Endodermal cell (in vitro differentiated cells): ENCODE data around the gene LRRC2. TPM values are rescaled to one million over a fixed set of nuclear protein-coding genes. Genes with fewer than 3 reads are reported as not detected.
"Not testable (repeated sequence)": the region's sequence is repeated elsewhere in the genome, so short reads cannot be mapped to it uniquely, and the experiment has no call there.

ENCODE experiments used
- DNase-seq: peaks from one replicate; pipeline ENCODE4 v3.0.0-alpha.2; 2017
- H3K27ac ChIP-seq: 2 replicates; pipeline ENCODE4 v1.5.1; 2013; ENCODE audit warnings: mild to moderate bottlenecking, low read depth, low read length, moderate library complexity
- H3K27me3 ChIP-seq: 2 replicates; pipeline ENCODE4 v1.6.1; 2013; ENCODE audit warnings: mild to moderate bottlenecking, low read length, moderate library complexity; ENCODE audit not compliant: insufficient read depth, control insufficient read depth, poor library complexity, severe bottlenecking
- H3K36me3 ChIP-seq: 2 replicates; pipeline ENCODE4 v1.7.0; 2013; ENCODE audit warnings: mild to moderate bottlenecking, low read length, moderate library complexity; ENCODE audit not compliant: control insufficient read depth, insufficient read depth
- H3K4me1 ChIP-seq: one replicate; pipeline ENCODE4 v1.7.0; 2013; ENCODE audit warnings: low read length; ENCODE audit not compliant: control insufficient read depth, insufficient read depth
- H3K4me3 ChIP-seq: 2 replicates; pipeline ENCODE4 v1.5.1; 2013; ENCODE audit warnings: mild to moderate bottlenecking, low read length, moderate library complexity
- H3K9ac ChIP-seq: 2 replicates; pipeline ENCODE4 v1.6.1; 2013; ENCODE audit warnings: mild to moderate bottlenecking, low read length, moderate library complexity; ENCODE audit not compliant: poor library complexity, severe bottlenecking; ENCODE audit errors: extremely low read depth
- H3K9me3 ChIP-seq: 2 replicates; pipeline ENCODE4 v1.6.1; 2013; ENCODE audit warnings: mild to moderate bottlenecking, low read length, moderate library complexity; ENCODE audit not compliant: control insufficient read depth
- H3K27ac Mint-ChIP-seq: 2 replicates; pipeline ENCODE4 v1.8.0; 2020; ENCODE audit warnings: mixed read lengths
- H3K27me3 Mint-ChIP-seq: 2 replicates; pipeline ENCODE4 v1.8.0; 2021; ENCODE audit warnings: mild to moderate bottlenecking, mixed read lengths; ENCODE audit not compliant: insufficient read depth
- H3K36me3 Mint-ChIP-seq: 2 replicates; pipeline ENCODE4 v1.8.0; 2020; ENCODE audit warnings: low read depth, mixed read lengths
- H3K4me1 Mint-ChIP-seq: 2 replicates; pipeline ENCODE4 v1.8.0; 2020; ENCODE audit warnings: mixed read lengths
- H3K4me3 Mint-ChIP-seq: 2 replicates; pipeline ENCODE4 v1.8.0; 2020; ENCODE audit warnings: mild to moderate bottlenecking, moderate library complexity, mixed read lengths
- H3K9me3 Mint-ChIP-seq: 2 replicates; pipeline ENCODE4 v1.8.0; 2020; ENCODE audit warnings: mild to moderate bottlenecking, mixed read lengths
- CTCF ChIP-seq: fragments of 200-600 bp; sonication (generic); conservative IDR thresholded peaks from 2 replicates; pipeline ENCODE4 v1.5.0; 2021; ENCODE audit warnings: antibody characterized with exemption, mild to moderate bottlenecking
- WGBS, 2 experiments: methylation state at CpG; one replicate each; pipeline versions ENCODE4 v1.1.5 to v1.1.7; 2013; ENCODE audit warnings: missing lambda C conversion rate in 2 of 2, mixed read lengths in 1 of 2; ENCODE audit not compliant: insufficient coverage in 1 of 2, insufficient read length in 1 of 2; 5-methylcytosine and 5-hydroxymethylcytosine counted together
- total RNA-seq, 2 donors: library from RNA; stranded (reverse); fragmentation: NEBNext Ultra II Directional in 1 of 2; extraction: Animal tissue kit (Norgen Biotek cat#: 25700) in 1 of 2; gene quantifications; 2 replicates in 1 of 2; 3 replicates in 1 of 2; pipeline ENCODE4 v1.2.1, GENCODE V29; 2021

The LRRC2 gene
- total RNA-seq, 2 donors from 2014 or later = 8.9 to 10.2 TPM

DNA sequence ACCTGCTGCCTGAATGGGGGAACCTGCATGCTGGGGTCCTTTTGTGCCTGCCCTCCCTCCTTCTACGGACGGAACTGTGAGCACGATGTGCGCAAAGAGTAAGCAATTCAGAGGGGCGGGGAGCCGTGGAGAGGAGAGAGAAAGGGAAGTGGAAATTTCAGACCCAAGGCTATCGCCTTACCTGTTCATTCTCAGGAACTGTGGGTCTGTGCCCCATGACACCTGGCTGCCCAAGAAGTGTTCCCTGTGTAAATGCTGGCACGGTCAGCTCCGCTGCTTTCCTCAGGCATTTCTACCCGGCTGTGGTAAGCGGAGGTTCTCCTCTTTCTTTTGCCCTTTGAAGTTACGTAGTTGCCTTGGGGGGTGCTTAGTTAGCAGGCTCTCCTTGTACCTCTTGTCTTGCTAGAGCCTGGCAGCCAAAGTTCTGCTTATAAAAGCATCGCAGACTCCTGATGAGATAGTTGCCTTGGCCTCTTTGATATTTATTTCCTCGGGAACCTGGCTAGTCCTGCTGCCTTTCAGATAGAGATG is 13.7 kb upstream of the LRRC2 start:
- Histone ChIP-seq H3K9me3 (peaks cover 12% of the 10 kb centered on the region), H3K9ac (peak overlapping the region; percentile 99), H3K27ac (no peak overlapping the region), H3K4me3 (peak overlapping the region; percentile 99), H3K4me1 (peaks cover 5% of the 10 kb centered on the region), H3K36me3 (peaks cover 59% of the 10 kb centered on the region), H3K27me3 (no peaks in the 10 kb centered on the region)
- WGBS, 2 experiments = 28 to 55% methylated on average over 7 to 14 of the region's 14 CpGs
- H3K27ac Mint-ChIP-seq = peak overlapping the region; percentile 100
- TF ChIP-seq CTCF = no peak
- DNase-seq = no peak
- H3K4me1 Mint-ChIP-seq = peaks cover 42% of the 10 kb centered on the region
- no peaks in the 10 kb centered on the region for H3K27me3 Mint-ChIP-seq
- peak overlapping the region; percentile 97 for H3K4me3 Mint-ChIP-seq
- H3K36me3 Mint-ChIP-seq = peaks cover 67% of the 10 kb centered on the region
- peaks cover 2% of the 10 kb centered on the region for H3K9me3 Mint-ChIP-seq

DNA sequence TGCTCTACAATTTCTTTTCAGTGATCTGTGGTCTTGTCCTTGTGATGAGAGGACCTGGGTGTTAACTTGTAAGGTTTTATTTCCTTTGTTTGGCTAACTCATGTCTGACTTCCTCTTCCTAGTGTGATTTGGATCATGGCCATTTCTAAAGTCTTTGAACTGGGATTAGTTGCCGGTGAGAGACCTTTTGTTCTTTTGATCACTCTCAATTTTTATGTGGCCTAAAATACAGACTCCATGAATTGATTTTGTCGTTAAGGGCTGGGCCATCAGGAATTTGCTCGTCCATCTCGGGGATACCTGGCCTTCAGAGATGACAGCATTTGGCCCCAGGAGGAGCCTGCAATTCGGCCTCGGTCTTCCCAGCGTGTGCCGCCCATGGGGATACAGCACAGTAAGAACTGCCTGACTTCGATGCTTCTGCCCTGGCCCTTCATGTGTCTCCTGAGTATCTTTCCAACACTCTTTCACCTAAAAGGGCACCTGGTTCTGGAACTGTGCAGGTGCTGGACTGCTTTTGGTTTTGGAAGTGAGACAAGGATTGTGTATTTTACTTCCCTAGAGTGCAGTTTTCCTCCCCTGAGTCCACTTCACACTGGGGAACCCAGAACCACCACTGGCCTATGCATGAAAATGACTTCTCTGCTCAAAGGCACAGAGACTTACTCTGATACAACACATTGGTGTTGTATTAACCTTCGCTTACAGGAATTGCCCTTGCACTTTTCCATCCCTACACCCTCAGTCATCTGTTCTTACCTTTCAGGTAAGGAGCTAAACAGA is 13.1 kb upstream of the LRRC2 start:
- Mint-ChIP-seq H3K36me3 (peaks cover 62% of the 10 kb centered on the region), H3K9me3 (peaks cover 2% of the 10 kb centered on the region), H3K4me3 (peak overlapping the region; percentile 97), H3K4me1 (peaks cover 49% of the 10 kb centered on the region), H3K27ac (peak overlapping the region; percentile 100), H3K27me3 (no peaks in the 10 kb centered on the region)
- no peak for DNase-seq
- Histone ChIP-seq H3K9me3 (peaks cover 12% of the 10 kb centered on the region), H3K27ac (no peak overlapping the region), H3K27me3 (no peaks in the 10 kb centered on the region), H3K4me1 (peaks cover 7% of the 10 kb centered on the region), H3K4me3 (peak overlapping the region; percentile 99), H3K9ac (peak overlapping the region; percentile 99), H3K36me3 (peaks cover 54% of the 10 kb centered on the region)
- TF ChIP-seq CTCF = no peak
- WGBS, 2 experiments = 9 to 23% methylated on average over 9 to 10 of the region's 10 CpGs

DNA sequence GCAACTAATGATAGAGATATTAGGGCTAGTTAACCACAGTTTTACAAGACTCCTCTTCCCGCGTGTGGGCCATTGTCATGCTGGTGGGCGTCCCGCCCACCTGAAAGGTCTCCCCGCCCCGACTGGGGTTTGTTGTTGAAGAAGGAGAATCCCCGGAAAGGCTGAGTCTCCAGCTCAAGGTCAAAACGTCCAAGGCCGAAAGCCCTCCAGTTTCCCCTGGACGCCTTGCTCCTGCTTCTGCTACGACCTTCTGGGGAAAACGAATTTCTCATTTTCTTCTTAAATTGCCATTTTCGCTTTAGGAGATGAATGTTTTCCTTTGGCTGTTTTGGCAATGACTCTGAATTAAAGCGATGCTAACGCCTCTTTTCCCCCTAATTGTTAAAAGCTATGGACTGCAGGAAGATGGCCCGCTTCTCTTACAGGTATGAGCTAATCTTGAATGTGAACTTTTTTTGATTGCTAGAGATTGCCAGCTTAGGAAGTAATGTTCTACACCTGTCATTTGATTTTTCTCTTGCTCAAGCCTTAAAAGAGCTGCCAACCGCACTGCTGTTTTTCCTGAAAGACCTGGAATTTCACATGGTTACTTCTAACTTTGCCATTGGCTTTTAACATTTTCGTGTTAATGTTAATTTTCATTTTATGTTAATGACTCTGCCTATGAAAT is 11.6 kb upstream of the LRRC2 start:
- H3K9ac ChIP-seq = peak overlapping the region; percentile 99
- not testable (repeated sequence) for H3K27me3 ChIP-seq, H3K4me1 ChIP-seq, H3K27ac ChIP-seq, H3K9me3 Mint-ChIP-seq, H3K27me3 Mint-ChIP-seq, H3K9me3 ChIP-seq, DNase-seq
- Mint-ChIP-seq H3K4me1 (peaks cover 56% of the 10 kb centered on the region), H3K4me3 (peak overlapping the region; percentile 97), H3K27ac (peak overlapping the region; percentile 100), H3K36me3 (peaks cover 47% of the 10 kb centered on the region)
- H3K36me3 ChIP-seq = peaks cover 39% of the 10 kb centered on the region
- H3K4me3 ChIP-seq = peak overlapping the region; percentile 99
- WGBS, 2 experiments = 0 to 6% methylated on average over 3 to 11 of the region's 18 CpGs
